Endodermal cell (in vitro differentiated cells): ENCODE measurements around the gene IL15. TPM values are rescaled to one million over a fixed set of nuclear protein-coding genes. Genes with fewer than 3 reads are reported as not detected.

Experiments used
- DNase-seq: peaks from one replicate; pipeline ENCODE4 v3.0.0-alpha.2; 2017
- H3K27ac ChIP-seq: 2 replicates; pipeline ENCODE4 v1.5.1; 2013; ENCODE audit warnings: mild to moderate bottlenecking, low read depth, low read length, moderate library complexity
- H3K27me3 ChIP-seq: 2 replicates; pipeline ENCODE4 v1.6.1; 2013; ENCODE audit warnings: mild to moderate bottlenecking, low read length, moderate library complexity; ENCODE audit not compliant: insufficient read depth, control insufficient read depth, poor library complexity, severe bottlenecking
- H3K36me3 ChIP-seq: 2 replicates; pipeline ENCODE4 v1.7.0; 2013; ENCODE audit warnings: mild to moderate bottlenecking, low read length, moderate library complexity; ENCODE audit not compliant: control insufficient read depth, insufficient read depth
- H3K4me1 ChIP-seq: one replicate; pipeline ENCODE4 v1.7.0; 2013; ENCODE audit warnings: low read length; ENCODE audit not compliant: control insufficient read depth, insufficient read depth
- H3K4me3 ChIP-seq: 2 replicates; pipeline ENCODE4 v1.5.1; 2013; ENCODE audit warnings: mild to moderate bottlenecking, low read length, moderate library complexity
- H3K9ac ChIP-seq: 2 replicates; pipeline ENCODE4 v1.6.1; 2013; ENCODE audit warnings: mild to moderate bottlenecking, low read length, moderate library complexity; ENCODE audit not compliant: poor library complexity, severe bottlenecking; ENCODE audit errors: extremely low read depth
- H3K9me3 ChIP-seq: 2 replicates; pipeline ENCODE4 v1.6.1; 2013; ENCODE audit warnings: mild to moderate bottlenecking, low read length, moderate library complexity; ENCODE audit not compliant: control insufficient read depth
- H3K27ac Mint-ChIP-seq: 2 replicates; pipeline ENCODE4 v1.8.0; 2020; ENCODE audit warnings: mixed read lengths
- H3K27me3 Mint-ChIP-seq: 2 replicates; pipeline ENCODE4 v1.8.0; 2021; ENCODE audit warnings: mild to moderate bottlenecking, mixed read lengths; ENCODE audit not compliant: insufficient read depth
- H3K36me3 Mint-ChIP-seq: 2 replicates; pipeline ENCODE4 v1.8.0; 2020; ENCODE audit warnings: low read depth, mixed read lengths
- H3K4me1 Mint-ChIP-seq: 2 replicates; pipeline ENCODE4 v1.8.0; 2020; ENCODE audit warnings: mixed read lengths
- H3K4me3 Mint-ChIP-seq: 2 replicates; pipeline ENCODE4 v1.8.0; 2020; ENCODE audit warnings: mild to moderate bottlenecking, moderate library complexity, mixed read lengths
- H3K9me3 Mint-ChIP-seq: 2 replicates; pipeline ENCODE4 v1.8.0; 2020; ENCODE audit warnings: mild to moderate bottlenecking, mixed read lengths
- WGBS, 2 experiments: methylation state at CpG; one replicate each; pipeline versions ENCODE4 v1.1.5 to v1.1.7; 2013; ENCODE audit warnings: missing lambda C conversion rate in 2 of 2, mixed read lengths in 1 of 2; ENCODE audit not compliant: insufficient coverage in 1 of 2, insufficient read length in 1 of 2; 5-methylcytosine and 5-hydroxymethylcytosine counted together
- total RNA-seq, 2 donors: library from RNA; stranded (reverse); fragmentation: NEBNext Ultra II Directional in 1 of 2; extraction: Animal tissue kit (Norgen Biotek cat#: 25700) in 1 of 2; gene quantifications; 2 replicates in 1 of 2; 3 replicates in 1 of 2; pipeline ENCODE4 v1.2.1, GENCODE V29; 2021
- TF ChIP-seq, protein P1 (sequence below): fragments of 200-600 bp; sonication (generic); conservative IDR thresholded peaks from 2 replicates; pipeline ENCODE4 v1.5.0; 2021; ENCODE audit warnings: antibody characterized with exemption, mild to moderate bottlenecking

IL15 gene
- total RNA-seq, 2 donors from 2014 or later: 0.42 TPM

DNA sequence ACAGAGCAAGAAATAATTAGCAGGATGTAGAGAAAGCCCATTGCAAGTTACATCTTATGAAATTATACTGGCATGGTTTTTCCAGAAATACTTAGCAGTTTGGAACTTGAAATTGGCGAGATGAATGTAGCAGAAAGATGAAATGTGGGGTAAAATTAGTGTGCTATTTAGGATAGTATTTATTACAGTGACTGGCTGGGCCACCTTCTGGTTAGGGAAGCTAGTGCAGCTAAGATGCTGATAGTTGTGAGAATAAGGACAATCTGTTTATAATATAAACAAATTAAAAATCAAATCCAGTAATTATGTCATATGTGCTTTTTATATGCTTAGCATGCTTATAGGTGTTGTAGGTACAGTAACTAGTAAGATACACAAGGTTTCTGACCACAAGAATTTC lies 74.8 kb downstream of the IL15 start:
- Mint-ChIP-seq H3K9me3 (peaks cover 6% of the 10 kb centered on the region), H3K4me3 (no peak overlapping the region), H3K27me3 (no peaks in the 10 kb centered on the region), H3K4me1 (peaks cover 9% of the 10 kb centered on the region), H3K27ac (no peak overlapping the region), H3K36me3 (no peaks in the 10 kb centered on the region)
- Histone ChIP-seq H3K9me3 (peaks cover 8% of the 10 kb centered on the region), H3K27ac (no peak overlapping the region), H3K9ac (no peak overlapping the region), H3K36me3 (no peaks in the 10 kb centered on the region), H3K27me3 (no peaks in the 10 kb centered on the region), H3K4me1 (no peaks in the 10 kb centered on the region), H3K4me3 (no peak overlapping the region)
- DNase-seq: no peak
- WGBS, 2 experiments: 61 to 83% methylated on average over 1 of the region's 1 CpG
- TF ChIP-seq, protein P1, sequence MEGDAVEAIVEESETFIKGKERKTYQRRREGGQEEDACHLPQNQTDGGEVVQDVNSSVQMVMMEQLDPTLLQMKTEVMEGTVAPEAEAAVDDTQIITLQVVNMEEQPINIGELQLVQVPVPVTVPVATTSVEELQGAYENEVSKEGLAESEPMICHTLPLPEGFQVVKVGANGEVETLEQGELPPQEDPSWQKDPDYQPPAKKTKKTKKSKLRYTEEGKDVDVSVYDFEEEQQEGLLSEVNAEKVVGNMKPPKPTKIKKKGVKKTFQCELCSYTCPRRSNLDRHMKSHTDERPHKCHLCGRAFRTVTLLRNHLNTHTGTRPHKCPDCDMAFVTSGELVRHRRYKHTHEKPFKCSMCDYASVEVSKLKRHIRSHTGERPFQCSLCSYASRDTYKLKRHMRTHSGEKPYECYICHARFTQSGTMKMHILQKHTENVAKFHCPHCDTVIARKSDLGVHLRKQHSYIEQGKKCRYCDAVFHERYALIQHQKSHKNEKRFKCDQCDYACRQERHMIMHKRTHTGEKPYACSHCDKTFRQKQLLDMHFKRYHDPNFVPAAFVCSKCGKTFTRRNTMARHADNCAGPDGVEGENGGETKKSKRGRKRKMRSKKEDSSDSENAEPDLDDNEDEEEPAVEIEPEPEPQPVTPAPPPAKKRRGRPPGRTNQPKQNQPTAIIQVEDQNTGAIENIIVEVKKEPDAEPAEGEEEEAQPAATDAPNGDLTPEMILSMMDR: peak; percentile 80

DNA sequence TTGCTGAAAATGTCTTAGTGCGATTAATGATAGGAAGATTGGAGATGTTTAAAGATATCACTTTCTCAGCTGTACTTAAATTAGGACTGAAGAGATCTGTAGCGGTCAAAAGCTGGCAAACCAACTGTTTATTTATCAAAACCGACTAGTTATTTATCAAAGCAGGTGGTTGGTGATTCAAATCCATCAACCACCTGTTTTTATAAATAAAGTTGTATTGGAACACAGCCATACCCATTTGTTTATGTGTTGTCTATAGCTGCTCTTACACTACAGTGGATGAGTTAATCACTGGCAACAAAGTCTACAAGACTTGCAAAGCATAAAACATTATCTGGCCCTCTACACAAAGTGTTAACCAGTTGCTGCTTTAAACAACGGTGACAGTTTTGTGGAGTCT lies 76.8 kb downstream of the IL15 start:
- no peak for DNase-seq
- TF ChIP-seq, protein P1: no peak
- Mint-ChIP-seq H3K27me3 (no peaks in the 10 kb centered on the region), H3K36me3 (no peaks in the 10 kb centered on the region), H3K9me3 (peaks cover 11% of the 10 kb centered on the region), H3K4me1 (peaks cover 9% of the 10 kb centered on the region), H3K27ac (no peak overlapping the region), H3K4me3 (no peak overlapping the region)
- no peak overlapping the region for H3K27ac ChIP-seq
- no peaks in the 10 kb centered on the region for H3K4me1 ChIP-seq
- no peak overlapping the region for H3K4me3 ChIP-seq
- 91 to 97% methylated on average over 3 to 4 of the region's 4 CpGs for WGBS, 2 experiments
- H3K36me3 ChIP-seq: no peaks in the 10 kb centered on the region
- no peaks in the 10 kb centered on the region for H3K27me3 ChIP-seq
- H3K9me3 ChIP-seq: peaks cover 4% of the 10 kb centered on the region
- no peak overlapping the region for H3K9ac ChIP-seq

DNA sequence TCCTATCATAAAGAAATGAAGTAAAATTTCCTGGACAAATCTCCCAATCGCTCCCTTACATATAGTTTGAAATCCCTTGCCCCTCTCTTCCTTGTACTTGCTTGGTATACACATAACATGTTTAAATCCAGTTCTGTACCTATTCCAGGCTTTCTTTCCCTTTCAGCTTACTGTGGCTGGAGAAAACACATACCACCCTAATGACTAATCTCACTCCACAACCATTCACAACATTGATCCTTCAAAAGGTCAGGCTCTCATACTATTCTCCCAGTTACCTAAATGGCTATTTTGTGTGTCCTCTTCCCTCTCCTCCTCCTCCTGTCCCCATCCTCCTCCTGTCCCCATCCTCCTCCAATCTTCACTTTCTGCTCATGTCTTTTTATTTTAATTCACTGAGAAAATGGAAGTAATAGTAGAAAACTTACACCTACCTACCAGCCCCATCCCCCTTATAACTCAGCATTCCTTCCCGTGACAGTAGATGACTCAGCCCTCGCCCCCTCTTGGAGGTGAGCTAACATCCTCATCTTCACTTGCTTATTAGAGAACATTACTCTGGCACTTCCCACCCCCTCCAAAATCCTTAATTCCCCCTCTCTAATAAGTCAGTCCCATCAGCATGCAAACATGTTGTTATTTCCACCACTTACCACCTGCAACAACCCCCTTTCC lies 77.5 kb downstream of the IL15 start:
- no peaks in the 10 kb centered on the region for H3K36me3 Mint-ChIP-seq
- Histone ChIP-seq H3K4me3 (no peak overlapping the region), H3K36me3 (no peaks in the 10 kb centered on the region), H3K4me1 (no peaks in the 10 kb centered on the region), H3K27ac (no peak overlapping the region), H3K27me3 (no peaks in the 10 kb centered on the region), H3K9ac (no peak overlapping the region), H3K9me3 (peaks cover 9% of the 10 kb centered on the region)
- H3K9me3 Mint-ChIP-seq: peaks cover 11% of the 10 kb centered on the region
- no peak overlapping the region for H3K4me3 Mint-ChIP-seq
- no peaks in the 10 kb centered on the region for H3K27me3 Mint-ChIP-seq
- peaks cover 9% of the 10 kb centered on the region for H3K4me1 Mint-ChIP-seq
- TF ChIP-seq, protein P1: no peak
- 77 to 100% methylated on average over 1 to 3 of the region's 3 CpGs for WGBS, 2 experiments
- peak overlapping the region; percentile 3 for H3K27ac Mint-ChIP-seq
- DNase-seq: peak; percentile 63
